Effector memory CD4-positive, alpha-beta T cell (primary cell): ENCODE measurements around the gene HAPSTR1.

ENCODE experiments used
- DNase-seq, 3 donors: peaks; one replicate each; pipeline ENCODE4 v3.0.0-alpha.2; 2020
- H3K27ac ChIP-seq: 2 replicates; pipeline ENCODE4 v1.7.0; 2013; ENCODE audit warnings: mild to moderate bottlenecking, low read length, moderate library complexity; ENCODE audit not compliant: insufficient read depth, poor library complexity, severe bottlenecking
- H3K27me3 ChIP-seq: replicated peaks from 2 replicates; pipeline ENCODE4 v1.7.0; 2013; ENCODE audit warnings: mild to moderate bottlenecking, low read length; ENCODE audit not compliant: insufficient read depth, control insufficient read depth, poor library complexity, severe bottlenecking
- H3K36me3 ChIP-seq: 2 replicates; pipeline ENCODE4 v1.7.0; 2013; ENCODE audit warnings: mild to moderate bottlenecking, low read length, moderate library complexity; ENCODE audit not compliant: control insufficient read depth, insufficient read depth
- H3K4me1 ChIP-seq: 2 replicates; pipeline ENCODE4 v1.7.0; 2013; ENCODE audit warnings: low read length, mild to moderate bottlenecking; ENCODE audit not compliant: control insufficient read depth, insufficient read depth, poor library complexity, severe bottlenecking
- H3K4me3 ChIP-seq: 2 replicates; pipeline ENCODE4 v1.7.0; 2013; ENCODE audit warnings: low read length, low read depth, mild to moderate bottlenecking; ENCODE audit not compliant: insufficient read depth, poor library complexity, severe bottlenecking
- H3K9me3 ChIP-seq: 2 replicates; pipeline ENCODE4 v1.7.0; 2013; ENCODE audit warnings: mild to moderate bottlenecking, low read length, moderate library complexity; ENCODE audit not compliant: control insufficient read depth

HAPSTR1 gene

GRCh38 chr16:9053006-9053601, 38.3 kb upstream of the HAPSTR1 start:
- Histone ChIP-seq H3K4me3 (no peak overlapping the region), H3K4me1 (no peaks in the 10 kb centered on the region), H3K27me3 (peaks cover 4% of the 10 kb centered on the region), H3K9me3 (no peaks in the 10 kb centered on the region), H3K27ac (no peak overlapping the region), H3K36me3 (no peaks in the 10 kb centered on the region)
- no peak for DNase-seq

DNA sequence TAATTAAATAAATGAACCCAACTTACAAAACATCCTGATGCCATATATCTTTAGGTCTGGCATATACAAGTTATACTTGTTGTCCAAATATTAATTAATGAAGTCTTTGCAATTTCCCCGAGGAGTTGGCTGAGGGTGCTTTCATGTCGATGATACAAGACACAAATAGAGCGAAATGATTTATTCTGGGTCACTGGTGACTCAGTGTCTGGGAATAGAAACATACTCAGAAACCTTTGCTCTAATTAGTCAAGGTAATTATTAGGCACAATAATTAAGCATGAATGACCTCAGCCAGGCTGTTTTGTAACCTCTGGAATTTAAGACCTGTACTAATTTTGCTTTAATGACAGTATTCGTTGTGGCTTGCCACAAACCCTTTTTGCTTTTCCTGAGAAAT, 37.0 kb upstream of the HAPSTR1 start:
- Histone ChIP-seq H3K27me3 (peaks cover 4% of the 10 kb centered on the region), H3K36me3 (no peaks in the 10 kb centered on the region), H3K4me1 (no peaks in the 10 kb centered on the region), H3K27ac (no peak overlapping the region), H3K9me3 (no peaks in the 10 kb centered on the region), H3K4me3 (no peak overlapping the region)
- DNase-seq = no peak

- Histone ChIP-seq H3K36me3 (no peaks in the 10 kb centered on the region), H3K27me3 (peaks cover 4% of the 10 kb centered on the region), H3K27ac (no peak overlapping the region), H3K9me3 (no peaks in the 10 kb centered on the region), H3K4me3 (no peak overlapping the region), H3K4me1 (no peaks in the 10 kb centered on the region)
- DNase-seq = no peak
Observed at GRCh38 chr16:9055115-9055514, 36.3 kb upstream of the HAPSTR1 start.

GRCh38 chr16:9055661-9056060, 35.8 kb upstream of the HAPSTR1 start:
- Histone ChIP-seq H3K36me3 (no peaks in the 10 kb centered on the region), H3K27me3 (peaks cover 4% of the 10 kb centered on the region), H3K9me3 (no peaks in the 10 kb centered on the region), H3K4me1 (no peaks in the 10 kb centered on the region), H3K27ac (no peak overlapping the region), H3K4me3 (no peak overlapping the region)
- DNase-seq = no peak

DNA sequence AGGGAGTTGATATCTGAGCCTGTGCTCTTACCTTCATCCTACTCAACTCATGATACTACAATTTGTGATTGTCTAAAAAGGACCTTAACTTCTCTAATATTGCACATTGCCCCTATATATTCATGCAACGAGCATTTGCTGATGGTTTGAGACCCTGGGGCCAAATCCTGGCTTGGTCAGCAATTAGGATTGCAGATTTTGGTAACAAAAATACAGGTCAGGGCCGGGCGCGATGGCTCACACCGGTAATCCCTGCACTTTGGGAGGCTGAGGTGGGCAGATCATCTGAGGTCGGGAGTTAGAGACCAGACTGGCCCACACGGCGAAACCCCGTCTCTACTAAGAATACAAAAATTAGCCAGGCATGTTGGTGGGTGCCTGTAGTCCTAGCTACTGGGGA, 35.4 kb upstream of the HAPSTR1 start:
- H3K4me3 ChIP-seq = no peak overlapping the region
- no peaks in the 10 kb centered on the region for H3K36me3 ChIP-seq

DNA sequence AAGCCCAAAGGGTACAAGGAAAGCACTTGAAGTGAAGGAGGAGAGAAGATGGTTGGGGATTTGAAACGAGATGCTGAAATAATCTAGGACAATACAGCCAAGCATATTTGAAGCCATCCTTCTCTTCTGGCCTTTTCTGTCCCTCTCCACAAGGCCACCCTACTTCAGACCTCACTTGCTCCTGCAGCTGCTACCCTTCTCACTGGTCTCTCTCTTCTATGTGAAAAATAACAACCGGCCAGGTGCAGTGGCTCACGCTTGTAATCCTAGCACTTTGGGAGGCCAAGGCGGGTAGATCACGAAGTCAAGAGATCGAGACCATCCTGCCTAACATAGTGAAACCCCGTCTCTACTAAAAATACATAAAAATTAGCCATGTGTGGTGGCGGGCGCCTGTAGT, 33.2 kb upstream of the HAPSTR1 start:
- Histone ChIP-seq H3K4me3 (no peak overlapping the region), H3K27me3 (peaks cover 2% of the 10 kb centered on the region), H3K27ac (no peak overlapping the region), H3K36me3 (no peaks in the 10 kb centered on the region), H3K9me3 (no peaks in the 10 kb centered on the region), H3K4me1 (no peaks in the 10 kb centered on the region)
- no peak for DNase-seq

More for the DNA sequence above, 35.4 kb upstream of the HAPSTR1 start:
- Histone ChIP-seq H3K9me3 (no peaks in the 10 kb centered on the region), H3K27ac (no peak overlapping the region), H3K4me1 (no peaks in the 10 kb centered on the region), H3K27me3 (peaks cover 4% of the 10 kb centered on the region)
- DNase-seq = no peak

DNA sequence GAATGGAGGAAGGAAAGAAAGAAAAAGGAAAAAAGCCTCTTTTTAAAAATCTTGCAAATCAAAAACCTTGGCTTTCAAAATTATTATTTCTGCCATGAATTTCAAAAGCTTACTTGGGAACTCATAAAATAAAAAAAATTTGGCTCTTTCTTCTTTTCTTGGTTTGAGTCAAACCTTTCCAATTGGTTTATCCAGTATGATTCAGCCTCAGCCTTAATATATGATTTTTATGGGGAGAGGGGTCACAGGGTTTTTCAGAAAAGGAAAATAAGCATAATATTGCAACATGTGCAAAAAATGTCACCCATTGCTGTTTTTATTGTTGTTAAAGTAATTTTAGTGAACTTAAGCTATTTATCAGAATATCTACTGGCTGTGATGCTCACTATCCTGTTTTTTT, 31.2 kb upstream of the HAPSTR1 start:
- no peak for DNase-seq
- Histone ChIP-seq H3K27me3 (no peaks in the 10 kb centered on the region), H3K9me3 (no peaks in the 10 kb centered on the region), H3K4me3 (no peak overlapping the region), H3K4me1 (no peaks in the 10 kb centered on the region), H3K27ac (no peak overlapping the region), H3K36me3 (no peaks in the 10 kb centered on the region)

GRCh38 chr16:9061358-9061813, 30.1 kb upstream of the HAPSTR1 start:
- Histone ChIP-seq H3K27me3 (no peaks in the 10 kb centered on the region), H3K36me3 (no peaks in the 10 kb centered on the region), H3K9me3 (no peaks in the 10 kb centered on the region), H3K4me1 (no peaks in the 10 kb centered on the region), H3K4me3 (no peak overlapping the region), H3K27ac (no peak overlapping the region)
- no peak for DNase-seq

- no peak for DNase-seq
- H3K4me3 ChIP-seq = no peak overlapping the region
- H3K4me1 ChIP-seq = no peaks in the 10 kb centered on the region
- no peaks in the 10 kb centered on the region for H3K36me3 ChIP-seq
- H3K9me3 ChIP-seq = no peaks in the 10 kb centered on the region
- H3K27ac ChIP-seq = no peak overlapping the region
- H3K27me3 ChIP-seq = no peaks in the 10 kb centered on the region
Observed at GRCh38 chr16:9062301-9062700, 29.1 kb upstream of the HAPSTR1 start.

GRCh38 chr16:9065077-9065476, 26.4 kb upstream of the HAPSTR1 start:
- Histone ChIP-seq H3K36me3 (no peaks in the 10 kb centered on the region), H3K4me3 (no peak overlapping the region), H3K27me3 (no peaks in the 10 kb centered on the region), H3K27ac (no peak overlapping the region), H3K9me3 (no peaks in the 10 kb centered on the region), H3K4me1 (no peaks in the 10 kb centered on the region)
- no peak for DNase-seq
